ENCODE data around the gene CYS1.

GRCh38 chr2:10065773-10066055 is 14.5 kb downstream of the CYS1 start:
- TF ChIP-seq CTCF (IDR thresholded peaks at IDR 0.05), result no peak
- TF ChIP-seq POLR2AphosphoS5 (IDR thresholded peaks at IDR 0.05), result no peak

Measured in breast epithelium (tissue), 3 donors.